Caco-2 (cell line): ENCODE measurements around the gene EHD4. TPM values are rescaled to one million over a fixed set of nuclear protein-coding genes. Genes with fewer than 3 reads are reported as not detected.

Experiments
- BruUV-seq: library from RNA; stranded (reverse); fragments of 400-500 nt; replicated peaks from 2 replicates; lab custom pipeline; 2021; lab: Mats Ljungman, UMichigan
- CTCF ChIA-PET: fragments of 300-600 bp; sonication (Branson Sonifier 250); formaldehyde crosslinking; loops from one replicate; lab custom pipeline; 2022; ENCODE audit warnings: antibody characterized with exemption; lab: Charles Lee
- POLR2A ChIA-PET: fragments of 300-600 bp; sonication (Branson Sonifier 250); formaldehyde crosslinking; loops from one replicate; lab custom pipeline; 2022; ENCODE audit warnings: antibody characterized with exemption; lab: Charles Lee
- DNase-seq, 2 experiments: peaks; one replicate each; pipeline versions ENCODE4 v3.0.0 to v3.0.0-alpha.2; 2020 to 2022
- H3K27me3 ChIP-seq: replicated peaks from 2 replicates; pipeline ENCODE4 v1.6.0; 2011; ENCODE audit warnings: low read length; ENCODE audit not compliant: control insufficient read depth, insufficient read depth
- H3K36me3 ChIP-seq: 2 replicates; pipeline ENCODE4 v1.5.1; 2011; ENCODE audit warnings: low read length; ENCODE audit not compliant: control insufficient read depth, insufficient read depth
- H3K4me1 ChIP-seq: fragments of 250-450 bp; sonication (Bioruptor Pico); 2 replicates; pipeline ENCODE4 v1.5.1; 2020; ENCODE audit warnings: mild to moderate bottlenecking
- H3K4me3 ChIP-seq: 2 replicates; pipeline ENCODE4 v1.5.1; 2011; ENCODE audit warnings: low read depth, mild to moderate bottlenecking, control low read depth, low read length
- H3K9me3 ChIP-seq: fragments of 250-450 bp; sonication (Bioruptor Pico); 2 replicates; pipeline ENCODE4 v1.5.1; 2020; ENCODE audit warnings: mild to moderate bottlenecking, moderate library complexity
- H3K27ac Mint-ChIP-seq: one replicate; pipeline ENCODE4 v1.8.0; 2022; ENCODE audit warnings: mixed read lengths; ENCODE audit not compliant: unreplicated experiment
- H3K27me3 Mint-ChIP-seq: one replicate; pipeline ENCODE4 v1.8.0; 2022; ENCODE audit warnings: mixed read lengths; ENCODE audit not compliant: insufficient read depth, unreplicated experiment
- H3K36me3 Mint-ChIP-seq: one replicate; pipeline ENCODE4 v1.8.0; 2022; ENCODE audit warnings: mild to moderate bottlenecking, mixed read lengths; ENCODE audit not compliant: insufficient read depth, unreplicated experiment
- H3K4me1 Mint-ChIP-seq: one replicate; pipeline ENCODE4 v1.8.0; 2022; ENCODE audit warnings: low read depth, mixed read lengths; ENCODE audit not compliant: unreplicated experiment
- H3K4me3 Mint-ChIP-seq: one replicate; pipeline ENCODE4 v1.8.0; 2022; ENCODE audit warnings: mild to moderate bottlenecking, moderate library complexity, mixed read lengths; ENCODE audit not compliant: unreplicated experiment
- H3K9me3 Mint-ChIP-seq: one replicate; pipeline ENCODE4 v1.8.0; 2022; ENCODE audit warnings: mixed read lengths; ENCODE audit not compliant: unreplicated experiment
- intact Hi-C: fragments of 100-400 bp; cut with micrococcal nuclease; formaldehyde crosslinking; loops from one replicate; pipeline ENCODE4 v1.10.0; 2022; ENCODE audit not compliant: unreplicated experiment
- total RNA-seq: library from RNA; stranded (reverse); gene quantifications from 2 replicates; pipeline ENCODE4 v1.2.3, GENCODE V29; 2022
- TF ChIP-seq, protein P1 (sequence below), 2 experiments: fragments of 200-600 bp in 1 of 2; IDR thresholded peaks; 1 replicate in 1 of 2; 2 replicates in 1 of 2; pipeline versions ENCODE4 v1.5.1 to v1.8.0; 2011 to 2022; ENCODE audit warnings: antibody characterized with exemption in 1 of 2, control low read depth in 1 of 2, inconsistent platforms in 1 of 2, low read depth in 1 of 2, low read length in 1 of 2, mild to moderate bottlenecking in 1 of 2, moderate library complexity in 1 of 2; ENCODE audit not compliant: insufficient read depth in 1 of 2, severe bottlenecking in 1 of 2, unreplicated experiment in 1 of 2

The EHD4 gene
- total RNA-seq, 1 experiment from 2014 or later: 31.6 TPM

DNA sequence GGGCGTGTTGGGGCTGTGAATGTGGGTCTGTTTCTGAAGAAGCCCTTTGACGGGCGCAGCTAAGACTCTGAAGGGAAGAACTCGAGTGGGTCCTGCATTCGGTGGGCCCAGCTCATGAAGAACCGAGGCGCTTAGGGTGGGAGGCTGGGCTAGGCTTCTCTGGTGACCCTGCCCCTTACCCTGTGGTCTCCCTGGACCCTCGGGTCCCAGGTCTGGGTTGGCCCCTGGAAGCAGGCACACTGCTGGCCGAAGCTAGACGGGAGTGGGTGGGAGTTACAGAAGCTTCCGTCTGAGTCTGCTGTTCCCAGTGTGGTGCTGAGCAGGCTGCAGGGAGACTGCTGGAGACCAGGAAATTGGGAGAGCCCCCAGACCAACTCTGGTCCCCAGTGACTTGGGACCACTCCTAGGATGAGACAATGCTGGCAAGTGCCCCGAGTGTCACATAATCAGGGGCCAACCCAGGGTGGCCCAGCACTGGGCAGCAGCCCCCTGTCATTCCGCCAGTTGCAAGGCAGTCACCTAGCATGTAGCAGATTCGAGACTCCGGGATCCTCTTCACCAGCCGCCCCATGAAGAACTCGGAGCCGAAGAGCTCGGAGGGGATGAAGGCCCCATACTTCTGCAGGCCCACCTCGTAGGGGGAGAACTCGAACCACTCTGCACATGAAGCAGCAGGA is 16.7 kb upstream of the EHD4 start:
- BruUV-seq: no TSS peak
- CTCF ChIA-PET: interaction anchor here (0.7 to 3.0 kb wide), 8 partner anchors 16 to 95 kb away, joined by 3 to 24 read pairs (median 9); partner anchors contain the start of gene EHD4
- peak overlapping the region; percentile 29 for H3K27ac Mint-ChIP-seq
- POLR2A ChIA-PET: no interaction called here
- H3K4me1 ChIP-seq: peaks cover 18% of the 10 kb centered on the region
- no peaks in the 10 kb centered on the region for H3K9me3 ChIP-seq
- H3K27me3 ChIP-seq: no peaks in the 10 kb centered on the region
- H3K36me3 Mint-ChIP-seq: no peaks in the 10 kb centered on the region
- TF ChIP-seq, protein P1, sequence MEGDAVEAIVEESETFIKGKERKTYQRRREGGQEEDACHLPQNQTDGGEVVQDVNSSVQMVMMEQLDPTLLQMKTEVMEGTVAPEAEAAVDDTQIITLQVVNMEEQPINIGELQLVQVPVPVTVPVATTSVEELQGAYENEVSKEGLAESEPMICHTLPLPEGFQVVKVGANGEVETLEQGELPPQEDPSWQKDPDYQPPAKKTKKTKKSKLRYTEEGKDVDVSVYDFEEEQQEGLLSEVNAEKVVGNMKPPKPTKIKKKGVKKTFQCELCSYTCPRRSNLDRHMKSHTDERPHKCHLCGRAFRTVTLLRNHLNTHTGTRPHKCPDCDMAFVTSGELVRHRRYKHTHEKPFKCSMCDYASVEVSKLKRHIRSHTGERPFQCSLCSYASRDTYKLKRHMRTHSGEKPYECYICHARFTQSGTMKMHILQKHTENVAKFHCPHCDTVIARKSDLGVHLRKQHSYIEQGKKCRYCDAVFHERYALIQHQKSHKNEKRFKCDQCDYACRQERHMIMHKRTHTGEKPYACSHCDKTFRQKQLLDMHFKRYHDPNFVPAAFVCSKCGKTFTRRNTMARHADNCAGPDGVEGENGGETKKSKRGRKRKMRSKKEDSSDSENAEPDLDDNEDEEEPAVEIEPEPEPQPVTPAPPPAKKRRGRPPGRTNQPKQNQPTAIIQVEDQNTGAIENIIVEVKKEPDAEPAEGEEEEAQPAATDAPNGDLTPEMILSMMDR (IDR thresholded peaks at IDR 0.05; ENCODE audit: insufficient read depth in 1 of 2, low read depth in 1 of 2, low read length in 1 of 2, severe bottlenecking in 1 of 2, unreplicated experiment in 1 of 2): no peak
- no peaks in the 10 kb centered on the region for H3K36me3 ChIP-seq
- intact Hi-C loops: loop anchor here (1.0 to 2.0 kb wide), 4 partner anchors 68 to 146 kb away; no protein-coding TSS in a partner anchor
- DNase-seq: peak in 1 of 2 experiments; percentile 19
- H3K4me1 Mint-ChIP-seq: peaks cover 17% of the 10 kb centered on the region
- no peak overlapping the region for H3K4me3 Mint-ChIP-seq
- no peaks in the 10 kb centered on the region for H3K27me3 Mint-ChIP-seq
- H3K9me3 Mint-ChIP-seq: no peaks in the 10 kb centered on the region
- H3K4me3 ChIP-seq: no peak overlapping the region

DNA sequence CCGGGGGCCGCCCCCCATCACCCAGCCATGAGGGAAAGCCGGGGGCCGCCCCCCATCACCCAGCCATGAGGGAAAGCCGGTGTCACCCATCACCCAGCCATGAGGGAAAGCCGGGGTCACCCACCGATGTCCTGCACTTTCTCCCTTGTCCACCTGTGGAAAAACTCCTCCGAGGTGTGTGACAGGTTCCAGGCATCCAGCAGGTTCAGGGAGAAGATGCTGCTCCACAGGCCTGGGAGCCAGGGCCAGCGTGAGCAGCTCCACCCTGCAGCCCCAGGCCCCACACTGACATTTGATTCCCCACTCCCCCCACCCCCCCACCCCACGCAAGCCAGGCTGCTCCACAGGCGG is 15.5 kb upstream of the EHD4 start:
- no peak overlapping the region for H3K4me3 ChIP-seq
- intact Hi-C loops: loop anchor here (2.0 kb wide), 2 partner anchors 79 to 147 kb away; no protein-coding TSS in a partner anchor
- no peak overlapping the region for H3K27ac Mint-ChIP-seq
- BruUV-seq: no TSS peak
- ChIA-PET POLR2A (no interaction called here), CTCF (interaction anchor here (1.2 to 3.0 kb wide), 3 partner anchors 15 to 96 kb away, joined by 5 to 24 read pairs (median 12); partner anchors contain the start of gene EHD4)
- no peak for DNase-seq
- no peaks in the 10 kb centered on the region for H3K27me3 ChIP-seq
- H3K4me3 Mint-ChIP-seq: no peak overlapping the region
- H3K4me1 ChIP-seq: peaks cover 18% of the 10 kb centered on the region
- no peaks in the 10 kb centered on the region for H3K9me3 ChIP-seq
- TF ChIP-seq, protein P1 (IDR thresholded peaks at IDR 0.05; ENCODE audit: insufficient read depth in 1 of 2, low read depth in 1 of 2, low read length in 1 of 2, severe bottlenecking in 1 of 2, unreplicated experiment in 1 of 2): no peak
- no peaks in the 10 kb centered on the region for H3K27me3 Mint-ChIP-seq
- H3K36me3 Mint-ChIP-seq: no peaks in the 10 kb centered on the region
- peaks cover 21% of the 10 kb centered on the region for H3K4me1 Mint-ChIP-seq
- no peaks in the 10 kb centered on the region for H3K9me3 Mint-ChIP-seq
- no peaks in the 10 kb centered on the region for H3K36me3 ChIP-seq

DNA sequence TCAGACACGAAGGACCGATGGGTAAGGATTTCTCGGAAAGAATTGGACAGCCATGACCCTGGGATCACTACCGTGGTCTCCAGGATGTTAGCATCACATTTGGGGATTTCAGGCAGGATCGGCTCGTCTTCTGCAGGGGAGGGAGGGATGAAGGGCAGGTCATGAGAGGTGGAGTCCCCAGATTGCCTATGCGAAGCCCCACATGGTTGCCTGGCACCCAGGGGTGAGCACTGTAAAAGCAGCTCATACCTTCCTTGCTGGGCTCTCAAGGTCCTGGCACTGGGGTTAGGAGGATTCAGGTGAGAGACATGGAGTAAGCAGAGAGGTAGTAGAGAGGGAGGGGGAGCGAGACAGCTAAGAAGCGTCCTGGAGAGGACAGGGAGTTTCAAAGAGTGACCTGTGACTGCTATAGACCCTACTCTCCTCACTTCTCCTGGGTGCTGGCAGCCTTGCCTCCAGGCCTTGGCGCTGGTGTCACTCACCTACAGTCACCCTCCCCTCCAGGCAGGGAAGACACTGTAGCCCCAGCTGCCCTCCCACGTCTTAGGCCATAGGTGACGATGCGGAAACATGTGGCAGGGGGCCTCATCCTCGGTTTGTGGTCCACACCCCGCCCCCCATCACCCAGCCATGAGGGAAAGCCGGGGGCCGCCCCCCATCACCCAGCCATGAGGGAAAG is 15.0 kb upstream of the EHD4 start:
- H3K4me1 Mint-ChIP-seq: peaks cover 21% of the 10 kb centered on the region
- ChIA-PET POLR2A (no interaction called here), CTCF (interaction anchor here (1.2 to 3.0 kb wide), 3 partner anchors 15 to 97 kb away, joined by 5 to 24 read pairs (median 12); partner anchors contain the start of gene EHD4)
- H3K4me1 ChIP-seq: peaks cover 22% of the 10 kb centered on the region
- H3K4me3 Mint-ChIP-seq: no peak overlapping the region
- H3K4me3 ChIP-seq: no peak overlapping the region
- no peaks in the 10 kb centered on the region for H3K9me3 Mint-ChIP-seq
- no peaks in the 10 kb centered on the region for H3K27me3 Mint-ChIP-seq
- no peaks in the 10 kb centered on the region for H3K27me3 ChIP-seq
- intact Hi-C loops: no loop called here
- H3K27ac Mint-ChIP-seq: no peak overlapping the region
- no peak for DNase-seq
- no TSS peak for BruUV-seq
- no peaks in the 10 kb centered on the region for H3K9me3 ChIP-seq
- no peaks in the 10 kb centered on the region for H3K36me3 ChIP-seq
- TF ChIP-seq, protein P1 (IDR thresholded peaks at IDR 0.05; ENCODE audit: insufficient read depth in 1 of 2, low read depth in 1 of 2, low read length in 1 of 2, severe bottlenecking in 1 of 2, unreplicated experiment in 1 of 2): no peak
- H3K36me3 Mint-ChIP-seq: no peaks in the 10 kb centered on the region
